Tibial nerve (tissue), 4 donors: ENCODE measurements around the gene BANK1. TPM values are rescaled to one million over a fixed set of nuclear protein-coding genes. Genes with fewer than 3 reads are reported as not detected.

ENCODE experiments used
- DNase-seq, 2 donors: peaks; one replicate each; pipeline ENCODE4 v3.0.0-alpha.2; 2019; ENCODE audit warnings: low spot score in 2 of 2
- H3K27ac ChIP-seq, 4 donors: fragments of 200-600 bp; sonication (generic) in 3 of 4; one replicate each; pipeline ENCODE4 v1.5.1; 2017 to 2019; ENCODE audit warnings: mild to moderate bottlenecking in 1 of 4
- H3K27me3 ChIP-seq, 2 donors: fragments of 200-600 bp; sonication (generic) in 1 of 2; one replicate each; pipeline versions ENCODE4 v1.5.1 to v1.6.0; 2017 to 2019
- H3K36me3 ChIP-seq, 3 donors: fragments of 200-600 bp; sonication (generic); one replicate each; pipeline ENCODE4 v1.5.1; 2018 to 2019
- H3K4me1 ChIP-seq, 4 donors: fragments of 200-600 bp; sonication (generic) in 3 of 4; one replicate each; pipeline ENCODE4 v1.5.1; 2017 to 2019
- H3K4me3 ChIP-seq, 4 donors: fragments of 200-600 bp; sonication (generic) in 3 of 4; one replicate each; pipeline ENCODE4 v1.5.1; 2017 to 2019; ENCODE audit warnings: mild to moderate bottlenecking in 1 of 4, moderate library complexity in 1 of 4
- H3K9me3 ChIP-seq, 4 donors: fragments of 200-600 bp; sonication (generic) in 3 of 4; one replicate each; pipeline ENCODE4 v1.5.1; 2017 to 2019
- EP300 ChIP-seq, 2 donors: sonication (generic); formaldehyde crosslinking; IDR thresholded peaks; one replicate each; pipeline ENCODE4 v1.6.1; 2017; ENCODE audit warnings: antibody characterized with exemption in 2 of 2, mild to moderate bottlenecking in 1 of 2
- POLR2A ChIP-seq, 2 donors: fragments of 450-650 bp; IDR thresholded peaks; one replicate each; pipeline ENCODE4 v1.6.1; 2017; ENCODE audit warnings: antibody characterized with exemption in 2 of 2, mild to moderate bottlenecking in 2 of 2, moderate library complexity in 2 of 2
- WGBS, 2 donors: methylation state at CpG; one replicate each; pipeline ENCODE4 v1.1.5; 2018; 5-methylcytosine and 5-hydroxymethylcytosine counted together
- total RNA-seq, 4 donors: library from RNA; depleted of rRNA; stranded (reverse); fragments of >200 nt; gene quantifications; one replicate each; pipeline ENCODE4 v1.1.0, GENCODE V29; 2016
- TF ChIP-seq, protein P1 (sequence below), 5 experiments: fragments of 200-600 bp in 3 of 5; fragments of 450-650 bp in 2 of 5; sonication (generic) in 3 of 5; IDR thresholded peaks; one replicate each; pipeline ENCODE4 v1.5.1; 2016 to 2019; ENCODE audit warnings: antibody characterized with exemption in 5 of 5, mild to moderate bottlenecking in 3 of 5, moderate library complexity in 2 of 5

The BANK1 gene
- total RNA-seq, 4 donors from 2014 or later: 3.5 to 6.3 (median 5.1) TPM

DNA sequence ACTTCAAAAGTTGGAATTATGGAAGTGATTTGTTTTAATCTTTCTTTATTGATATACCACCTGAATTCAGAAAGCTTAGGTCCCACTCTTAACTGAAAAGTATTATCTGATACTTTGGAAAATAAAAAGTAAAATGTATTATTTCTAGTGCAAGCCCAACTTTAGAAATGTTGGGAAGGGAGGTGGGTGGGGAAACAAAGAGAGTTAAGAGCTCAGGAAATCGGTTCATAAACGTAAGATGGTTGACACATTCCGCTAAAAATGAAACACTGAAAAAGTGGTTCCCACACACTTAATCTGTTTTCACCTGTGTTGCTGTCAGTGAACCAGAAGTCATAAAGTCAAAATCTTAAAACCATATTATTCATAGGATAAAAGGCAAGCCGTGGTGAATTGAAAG is 237.4 kb downstream of the BANK1 start:
- Histone ChIP-seq H3K4me3 (no peak overlapping the region), H3K36me3 (no peaks in the 10 kb centered on the region), H3K4me1 (no peaks in the 10 kb centered on the region), H3K27ac (no peak overlapping the region), H3K9me3 (no peaks in the 10 kb centered on the region), H3K27me3 (no peaks in the 10 kb centered on the region)
- WGBS, 2 donors: 88 to 89% methylated on average over 4 of the region's 4 CpGs
- no peak for TF ChIP-seq POLR2A (IDR thresholded peaks at IDR 0.05)
- TF ChIP-seq, protein P1, sequence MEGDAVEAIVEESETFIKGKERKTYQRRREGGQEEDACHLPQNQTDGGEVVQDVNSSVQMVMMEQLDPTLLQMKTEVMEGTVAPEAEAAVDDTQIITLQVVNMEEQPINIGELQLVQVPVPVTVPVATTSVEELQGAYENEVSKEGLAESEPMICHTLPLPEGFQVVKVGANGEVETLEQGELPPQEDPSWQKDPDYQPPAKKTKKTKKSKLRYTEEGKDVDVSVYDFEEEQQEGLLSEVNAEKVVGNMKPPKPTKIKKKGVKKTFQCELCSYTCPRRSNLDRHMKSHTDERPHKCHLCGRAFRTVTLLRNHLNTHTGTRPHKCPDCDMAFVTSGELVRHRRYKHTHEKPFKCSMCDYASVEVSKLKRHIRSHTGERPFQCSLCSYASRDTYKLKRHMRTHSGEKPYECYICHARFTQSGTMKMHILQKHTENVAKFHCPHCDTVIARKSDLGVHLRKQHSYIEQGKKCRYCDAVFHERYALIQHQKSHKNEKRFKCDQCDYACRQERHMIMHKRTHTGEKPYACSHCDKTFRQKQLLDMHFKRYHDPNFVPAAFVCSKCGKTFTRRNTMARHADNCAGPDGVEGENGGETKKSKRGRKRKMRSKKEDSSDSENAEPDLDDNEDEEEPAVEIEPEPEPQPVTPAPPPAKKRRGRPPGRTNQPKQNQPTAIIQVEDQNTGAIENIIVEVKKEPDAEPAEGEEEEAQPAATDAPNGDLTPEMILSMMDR (IDR thresholded peaks at IDR 0.05): no peak
- TF ChIP-seq EP300 (IDR thresholded peaks at IDR 0.05): no peak
- no peak for DNase-seq

DNA sequence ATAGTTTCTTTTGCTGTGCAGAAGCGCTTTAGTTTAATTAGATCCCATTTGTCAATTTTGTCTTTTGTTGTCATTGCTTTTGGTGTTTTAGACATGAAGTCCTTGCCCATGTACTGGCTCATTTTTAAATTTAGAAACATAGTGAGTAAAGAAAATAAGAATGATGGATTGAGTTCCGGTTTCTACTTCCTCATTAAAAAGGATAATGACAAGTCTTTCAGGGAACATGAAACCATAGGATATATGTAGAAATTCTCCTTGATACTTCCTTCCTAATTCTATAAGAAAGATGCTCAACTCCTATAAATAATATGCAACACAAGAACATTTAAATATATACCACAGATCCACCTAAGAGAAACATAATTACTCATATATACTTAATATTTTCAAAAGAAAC is 240.9 kb downstream of the BANK1 start:
- peaks cover 0 to 2% (median 0%) of the 10 kb centered on the region in 4 donors for H3K4me1 ChIP-seq
- H3K27ac ChIP-seq: no peak overlapping the region
- H3K36me3 ChIP-seq: no peaks in the 10 kb centered on the region
- TF ChIP-seq EP300 (IDR thresholded peaks at IDR 0.05): no peak
- H3K9me3 ChIP-seq: no peaks in the 10 kb centered on the region
- H3K27me3 ChIP-seq: no peaks in the 10 kb centered on the region
- H3K4me3 ChIP-seq: no peak overlapping the region
- DNase-seq: no peak
- WGBS, 2 donors: 92 to 93% methylated on average over 2 of the region's 2 CpGs

DNA sequence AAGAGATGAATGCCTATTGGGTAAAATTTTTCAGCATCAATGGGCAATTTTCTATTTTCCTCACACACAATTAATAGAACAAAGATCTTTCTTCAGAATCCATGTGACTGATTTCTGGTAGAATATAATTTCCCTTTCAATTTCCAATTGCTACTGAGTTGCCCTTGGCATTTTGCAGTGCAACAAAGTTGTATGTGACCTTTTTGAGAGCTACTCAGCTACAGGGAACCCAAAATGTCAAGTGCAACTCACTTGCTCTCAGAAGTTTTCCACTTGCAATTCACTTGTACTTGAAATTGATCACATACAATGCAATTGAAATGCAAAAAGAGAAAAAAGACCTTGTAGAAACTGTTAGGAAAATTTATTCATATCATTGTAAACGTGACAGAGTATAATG is 245.5 kb downstream of the BANK1 start:
- WGBS, 2 donors: 44 to 45% methylated on average over 1 of the region's 1 CpG
- Histone ChIP-seq H3K4me3 (no peak overlapping the region), H3K27me3 (no peaks in the 10 kb centered on the region), H3K9me3 (no peaks in the 10 kb centered on the region), H3K4me1 (peaks cover 0 to 16% (median 0%) of the 10 kb centered on the region in 4 donors), H3K36me3 (no peaks in the 10 kb centered on the region), H3K27ac (peak overlapping the region in 3 of 4 donors; percentile 11 to 30 (median 21))
- TF ChIP-seq EP300 (IDR thresholded peaks at IDR 0.05) (no peak), POLR2A (IDR thresholded peaks at IDR 0.05) (no peak)
- TF ChIP-seq, protein P1 (IDR thresholded peaks at IDR 0.05): no peak
- no peak for DNase-seq

DNA sequence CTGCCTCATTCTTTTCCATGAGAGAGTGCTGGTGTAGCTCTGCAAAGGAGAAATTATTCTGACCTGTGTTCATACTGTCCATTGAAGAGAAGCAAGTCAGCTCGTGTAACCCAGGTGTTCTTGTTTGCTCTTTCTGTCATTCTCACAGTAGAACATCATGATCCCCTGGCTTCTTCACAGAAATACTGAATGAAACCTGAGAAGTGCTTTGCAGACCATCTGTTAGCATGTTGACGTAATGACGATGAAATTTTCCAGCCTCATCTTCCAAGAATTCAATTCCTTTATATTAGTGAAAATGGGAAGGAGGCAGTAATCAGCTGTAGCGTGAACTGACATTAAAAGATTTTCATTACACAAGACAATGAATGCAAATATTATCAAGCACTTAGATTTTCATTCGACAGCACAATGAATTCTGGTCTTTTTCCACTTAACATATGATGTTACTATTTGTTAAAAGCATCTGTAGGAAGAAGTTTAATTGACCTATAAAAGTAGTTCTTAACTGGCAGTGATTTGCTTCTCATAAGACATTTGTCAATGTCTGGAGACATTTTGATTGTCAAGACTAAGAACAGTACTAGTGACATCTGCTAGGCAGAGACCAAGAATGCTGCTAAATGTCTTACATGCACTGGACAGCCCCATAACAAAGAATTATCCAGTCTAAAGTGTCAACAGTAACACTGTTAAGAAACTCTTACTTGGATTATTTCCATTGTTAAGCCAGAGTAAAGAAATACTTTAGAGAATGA is 246.3 kb downstream of the BANK1 start:
- no peak for DNase-seq

DNA sequence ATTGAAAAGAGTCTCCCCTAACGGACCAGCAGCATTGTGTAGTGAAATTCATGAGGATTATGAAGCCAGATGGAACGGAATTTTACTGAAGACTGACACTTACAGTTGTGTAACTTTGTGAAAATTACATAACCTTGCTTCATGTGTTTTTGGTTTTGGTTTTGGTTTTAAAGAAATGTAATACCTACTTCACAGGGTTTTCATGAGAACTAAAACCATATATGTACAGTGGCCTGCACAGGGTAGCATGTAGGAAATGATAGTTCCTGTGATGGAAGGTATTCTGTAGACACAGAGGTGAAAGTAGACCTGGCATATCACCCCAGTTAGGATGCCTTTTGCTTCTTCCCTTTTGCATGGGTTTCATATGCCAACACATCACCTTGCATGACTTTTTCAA is 247.0 kb downstream of the BANK1 start:
- H3K27ac ChIP-seq: peak overlapping the region in 2 of 4 donors; percentile 30 to 32
- peaks cover 0 to 16% (median 0%) of the 10 kb centered on the region in 4 donors for H3K4me1 ChIP-seq
- H3K27me3 ChIP-seq: no peaks in the 10 kb centered on the region
- no peak overlapping the region for H3K4me3 ChIP-seq
- H3K36me3 ChIP-seq: no peaks in the 10 kb centered on the region
- no peaks in the 10 kb centered on the region for H3K9me3 ChIP-seq
- TF ChIP-seq POLR2A (IDR thresholded peaks at IDR 0.05): no peak
- no peak for TF ChIP-seq EP300 (IDR thresholded peaks at IDR 0.05)
- TF ChIP-seq, protein P1 (IDR thresholded peaks at IDR 0.05): no peak
- WGBS, 2 donors: 31 to 37% methylated on average over 2 of the region's 2 CpGs
- DNase-seq: no peak

More for the DNA sequence above, 246.3 kb downstream of the BANK1 start:
- peaks cover 0 to 16% (median 0%) of the 10 kb centered on the region in 4 donors for H3K4me1 ChIP-seq
- peak overlapping the region in 3 of 4 donors; percentile 21 to 32 (median 30) for H3K27ac ChIP-seq
- H3K36me3 ChIP-seq: no peaks in the 10 kb centered on the region
- WGBS, 2 donors: 32 to 33% methylated on average over 5 of the region's 5 CpGs
- TF ChIP-seq EP300 (IDR thresholded peaks at IDR 0.05): no peak
- no peak for TF ChIP-seq POLR2A (IDR thresholded peaks at IDR 0.05)
- TF ChIP-seq, protein P1 (IDR thresholded peaks at IDR 0.05): no peak
- H3K4me3 ChIP-seq: no peak overlapping the region
- no peaks in the 10 kb centered on the region for H3K27me3 ChIP-seq
- H3K9me3 ChIP-seq: no peaks in the 10 kb centered on the region
